Astrocyte (in vitro differentiated cells and primary cell): ENCODE data around the gene HSD17B13. TPM values are rescaled to one million over a fixed set of nuclear protein-coding genes. Genes with fewer than 3 reads are reported as not detected.

Experiments used
- DNase-seq: peaks from one replicate; pipeline ENCODE4 v3.0.0-alpha.2; 2010; ENCODE audit warnings: low read depth
- FAIRE-seq: peaks from 2 replicates; lab custom pipeline; 2011; peaks lifted over from hg19 to GRCh38; lab: Jason Lieb, UNC
- H2AFZ ChIP-seq: 2 replicates; pipeline ENCODE4 v1.6.0; 2012; ENCODE audit warnings: low read depth, low read length, inconsistent platforms
- H3K27ac ChIP-seq: 2 replicates; pipeline ENCODE4 v1.5.1; 2011; ENCODE audit warnings: low read depth, low read length, inconsistent platforms
- H3K27me3 ChIP-seq: 2 replicates; pipeline ENCODE4 v1.6.0; 2011; ENCODE audit warnings: low read length, inconsistent platforms; ENCODE audit not compliant: insufficient read depth
- H3K36me3 ChIP-seq: 2 replicates; pipeline ENCODE4 v1.5.1; 2011; ENCODE audit warnings: low read length, inconsistent platforms; ENCODE audit not compliant: insufficient read depth
- H3K4me1 ChIP-seq: 2 replicates; pipeline ENCODE4 v1.5.1; 2011; ENCODE audit warnings: low read length, inconsistent platforms; ENCODE audit not compliant: insufficient read depth
- H3K4me2 ChIP-seq: 2 replicates; pipeline ENCODE4 v1.6.0; 2012; ENCODE audit warnings: low read length, inconsistent platforms
- H3K4me3 ChIP-seq: 2 replicates; pipeline ENCODE4 v1.5.1; 2011; ENCODE audit warnings: low read depth, mild to moderate bottlenecking, low read length, inconsistent platforms; ENCODE audit not compliant: insufficient read depth
- H3K79me2 ChIP-seq: 2 replicates; pipeline ENCODE4 v1.6.0; 2012; ENCODE audit warnings: mild to moderate bottlenecking, low read length, inconsistent platforms; ENCODE audit not compliant: insufficient read depth
- H3K9ac ChIP-seq: 2 replicates; pipeline ENCODE4 v1.6.0; 2012; ENCODE audit warnings: mild to moderate bottlenecking, low read length, inconsistent platforms
- H3K9me3 ChIP-seq: 2 replicates; pipeline ENCODE4 v1.5.1; 2012; ENCODE audit warnings: low read depth, mild to moderate bottlenecking, low read length, inconsistent platforms; ENCODE audit not compliant: insufficient read depth
- H4K20me1 ChIP-seq: 2 replicates; pipeline ENCODE4 v1.6.0; 2012; ENCODE audit warnings: low read length, inconsistent platforms; ENCODE audit not compliant: insufficient read depth
- H3K27ac Mint-ChIP-seq: one replicate; pipeline ENCODE4 v1.8.0; 2021; ENCODE audit warnings: mild to moderate bottlenecking, mixed read lengths; ENCODE audit not compliant: unreplicated experiment
- H3K27me3 Mint-ChIP-seq: one replicate; pipeline ENCODE4 v1.8.0; 2021; ENCODE audit warnings: low read depth, mixed read lengths; ENCODE audit not compliant: unreplicated experiment
- H3K36me3 Mint-ChIP-seq: one replicate; pipeline ENCODE4 v1.8.0; 2021; ENCODE audit warnings: low read depth, mixed read lengths; ENCODE audit not compliant: unreplicated experiment
- H3K4me1 Mint-ChIP-seq: one replicate; pipeline ENCODE4 v1.8.0; 2021; ENCODE audit warnings: low read depth, mixed read lengths; ENCODE audit not compliant: unreplicated experiment
- H3K4me3 Mint-ChIP-seq: one replicate; pipeline ENCODE4 v1.8.0; 2021; ENCODE audit warnings: mild to moderate bottlenecking, moderate library complexity, mixed read lengths; ENCODE audit not compliant: unreplicated experiment
- H3K9me3 Mint-ChIP-seq: one replicate; pipeline ENCODE4 v1.8.0; 2021; ENCODE audit warnings: mild to moderate bottlenecking, mixed read lengths; ENCODE audit not compliant: unreplicated experiment
- CTCF ChIP-seq: IDR thresholded peaks from 2 replicates; pipeline ENCODE4 v1.5.1; 2011; ENCODE audit warnings: low read depth, mild to moderate bottlenecking, inconsistent platforms, low read length, moderate library complexity; ENCODE audit not compliant: insufficient read depth
- EZH2 ChIP-seq: IDR thresholded peaks from 2 replicates; pipeline ENCODE4 v1.6.1; 2012; ENCODE audit warnings: mild to moderate bottlenecking, low read length, inconsistent platforms; ENCODE audit not compliant: insufficient read depth
- total RNA-seq: library from RNA; stranded (reverse); gene quantifications from 2 replicates; pipeline ENCODE4 v1.2.1, GENCODE V29; 2021

The HSD17B13 gene
- total RNA-seq, 1 donor from 2014 or later, result 0.09 TPM

GRCh38 chr4:87270144-87270543 lies 52.5 kb downstream of the HSD17B13 start:
- Histone ChIP-seq H3K9ac (no peak overlapping the region), H3K4me3 (no peak overlapping the region), H3K27me3 (peaks cover 2% of the 10 kb centered on the region), H3K36me3 (no peaks in the 10 kb centered on the region), H3K4me2 (no peak overlapping the region), H3K4me1 (no peaks in the 10 kb centered on the region), H4K20me1 (no peaks in the 10 kb centered on the region), H3K27ac (no peak overlapping the region), H3K9me3 (no peaks in the 10 kb centered on the region), H3K79me2 (no peaks in the 10 kb centered on the region), H2AFZ (no peak overlapping the region)
- TF ChIP-seq EZH2, result no peak
- peak; percentile 53 for TF ChIP-seq CTCF
- Mint-ChIP-seq H3K36me3 (no peaks in the 10 kb centered on the region), H3K27me3 (peaks cover 7% of the 10 kb centered on the region), H3K4me1 (no peaks in the 10 kb centered on the region), H3K9me3 (no peaks in the 10 kb centered on the region), H3K4me3 (no peak overlapping the region), H3K27ac (no peak overlapping the region)
- DNase-seq (peak; percentile 23), FAIRE-seq (peak; percentile 26)

- Mint-ChIP-seq H3K4me1 (no peaks in the 10 kb centered on the region), H3K27ac (no peak overlapping the region), H3K9me3 (no peaks in the 10 kb centered on the region), H3K27me3 (peaks cover 2% of the 10 kb centered on the region), H3K4me3 (no peak overlapping the region), H3K36me3 (no peaks in the 10 kb centered on the region)
- Histone ChIP-seq H3K4me1 (no peaks in the 10 kb centered on the region), H3K36me3 (no peaks in the 10 kb centered on the region), H3K27me3 (no peaks in the 10 kb centered on the region), H3K27ac (no peak overlapping the region), H2AFZ (no peak overlapping the region), H3K9ac (no peak overlapping the region), H3K79me2 (no peaks in the 10 kb centered on the region), H3K4me3 (no peak overlapping the region), H4K20me1 (no peaks in the 10 kb centered on the region), H3K4me2 (no peak overlapping the region), H3K9me3 (no peaks in the 10 kb centered on the region)
- FAIRE-seq (no peak), DNase-seq (no peak)
- TF ChIP-seq CTCF (no peak), EZH2 (no peak)
Measured at GRCh38 chr4:87268411-87268810, 54.3 kb downstream of the HSD17B13 start.

DNA sequence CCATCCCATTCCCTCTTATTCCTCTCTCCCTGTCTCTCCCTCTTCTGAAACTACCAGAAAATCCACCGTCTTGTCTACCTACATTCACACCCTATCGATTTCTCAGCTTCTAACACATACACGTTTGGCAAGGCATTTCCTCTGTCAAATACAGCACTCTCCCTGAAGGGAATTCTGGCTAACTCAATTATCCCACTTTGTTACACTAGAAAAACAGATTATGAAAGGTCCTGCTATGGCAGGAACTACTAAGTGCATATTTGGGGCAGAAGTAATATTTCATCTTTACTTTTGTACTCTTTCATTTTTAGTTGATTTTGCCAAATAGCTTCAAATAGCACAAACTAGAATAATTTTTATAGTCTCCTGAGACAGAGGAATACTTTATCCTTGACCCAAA lies 55.7 kb downstream of the HSD17B13 start:
- Histone ChIP-seq H3K9me3 (no peaks in the 10 kb centered on the region), H3K4me1 (no peaks in the 10 kb centered on the region), H3K27me3 (no peaks in the 10 kb centered on the region), H3K36me3 (no peaks in the 10 kb centered on the region), H3K9ac (no peak overlapping the region), H2AFZ (no peak overlapping the region), H3K27ac (no peak overlapping the region), H3K79me2 (no peaks in the 10 kb centered on the region), H3K4me2 (no peak overlapping the region), H4K20me1 (no peaks in the 10 kb centered on the region), H3K4me3 (no peak overlapping the region)
- H3K9me3 Mint-ChIP-seq, result no peaks in the 10 kb centered on the region
- H3K27me3 Mint-ChIP-seq, result peaks cover 2% of the 10 kb centered on the region
- FAIRE-seq (no peak), DNase-seq (no peak)
- no peak overlapping the region for H3K27ac Mint-ChIP-seq
- H3K36me3 Mint-ChIP-seq, result no peaks in the 10 kb centered on the region
- H3K4me3 Mint-ChIP-seq, result no peak overlapping the region
- no peak for TF ChIP-seq CTCF
- TF ChIP-seq EZH2, result no peak
- H3K4me1 Mint-ChIP-seq, result no peaks in the 10 kb centered on the region
